Kasumi-1 (cell line): ENCODE measurements around the gene BCL2.
A peak's percentile ranks its signal among the peaks of the same experiment; 100 is the strongest.
"Not testable (repeated sequence)": the region's sequence is repeated elsewhere in the genome, so short reads cannot be mapped to it uniquely, and the experiment has no call there.

Source experiments
- DNase-seq, 2 experiments: peaks; one replicate each; lab custom pipeline; 2025; lab: John Stamatoyannopoulos, UW

BCL2 gene

DNA sequence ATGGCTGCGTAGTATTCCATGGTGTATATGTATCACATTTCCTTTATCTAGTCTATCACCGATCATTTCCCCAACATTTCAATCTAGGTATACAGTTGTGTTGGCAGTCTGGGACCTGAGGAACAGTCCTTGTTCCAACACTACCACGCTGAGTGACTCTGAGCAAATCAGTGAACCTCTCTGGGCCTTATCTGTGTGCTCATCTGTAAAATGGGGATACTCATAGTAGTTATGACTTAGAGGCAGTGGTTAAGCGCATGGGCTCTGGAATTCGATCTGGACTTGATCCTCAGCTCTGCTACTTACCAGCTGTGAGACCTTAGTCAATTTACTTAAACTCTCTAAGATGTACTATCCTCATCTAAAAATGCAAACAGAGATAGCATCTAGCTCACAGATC lies 85.1 kb downstream of the BCL2 start:
- no peak for DNase-seq

DNA sequence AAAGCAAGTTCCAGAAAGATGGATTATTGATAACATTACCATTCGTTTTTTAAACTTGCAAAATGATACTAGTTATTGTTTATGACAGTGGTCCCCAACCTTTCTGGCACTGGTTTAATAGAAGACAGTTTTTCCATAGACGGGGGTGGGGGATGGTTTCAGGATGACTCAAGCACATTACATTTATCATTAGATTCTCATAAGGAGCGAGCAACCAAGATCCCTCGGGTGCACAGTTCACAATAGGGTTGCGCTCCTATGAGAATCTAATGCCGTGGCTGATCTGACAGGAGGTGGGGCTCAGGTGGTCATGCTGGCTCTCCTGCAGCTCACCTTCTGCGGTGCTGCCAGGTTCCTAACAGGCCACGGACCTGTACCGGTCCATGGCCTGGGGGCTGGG lies 86.2 kb downstream of the BCL2 start:
- DNase-seq = no peak

DNA sequence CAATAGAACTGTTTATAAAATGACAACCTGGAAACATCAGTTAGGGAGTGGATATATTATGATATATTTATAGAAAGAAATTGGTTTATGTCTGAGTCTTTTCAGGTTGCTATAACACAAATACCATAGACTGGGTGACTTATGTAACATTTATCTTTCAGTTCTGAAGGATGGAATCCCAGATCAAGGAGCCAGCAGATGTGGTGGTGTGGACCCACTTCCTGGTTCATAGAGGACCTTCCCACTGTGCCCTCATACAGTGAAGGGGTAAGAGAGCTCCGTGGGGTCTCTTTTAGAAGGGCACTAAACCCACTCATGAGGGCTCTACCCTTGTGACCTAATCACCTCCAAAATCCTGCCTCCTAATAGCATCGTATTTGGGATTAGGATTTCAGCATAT lies 86.7 kb downstream of the BCL2 start:
- DNase-seq = no peak

DNA sequence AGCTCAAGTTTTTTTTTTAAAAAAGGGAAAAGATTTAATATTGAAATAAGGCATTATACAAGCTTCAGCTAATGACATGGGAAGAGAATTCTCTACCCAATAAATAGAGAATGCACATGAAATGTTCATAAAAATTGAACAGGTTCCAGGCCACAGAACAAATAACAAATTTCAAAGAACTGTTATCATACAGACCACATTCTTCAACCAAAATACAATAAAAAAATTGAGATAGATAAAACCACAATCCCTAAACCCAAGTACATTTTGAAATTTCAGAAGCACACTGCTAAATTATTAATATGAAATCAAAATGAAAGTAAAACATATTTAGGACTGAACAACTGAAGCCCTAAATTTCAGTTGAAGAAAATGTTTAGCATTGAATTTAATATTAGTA lies 89.6 kb downstream of the BCL2 start:
- DNase-seq = no peak

DNA sequence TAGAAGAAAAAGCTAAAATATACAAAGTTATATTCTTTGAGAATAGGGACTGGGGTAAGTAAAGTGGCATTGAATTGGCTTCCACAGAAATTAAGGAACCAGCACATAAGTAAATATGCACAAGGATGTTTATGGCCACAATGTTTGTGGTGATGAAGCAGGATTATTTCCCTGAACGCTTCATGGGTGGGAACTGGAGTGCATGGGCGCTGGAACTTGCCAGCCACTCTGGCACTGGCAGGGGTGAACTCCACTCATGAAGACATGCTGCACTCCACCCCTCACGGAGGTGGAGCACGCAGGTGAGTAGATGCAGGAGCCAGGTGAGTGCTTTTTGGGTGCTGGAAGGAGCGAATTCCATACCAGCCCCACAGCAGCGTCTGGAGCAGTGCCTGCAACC lies 94.1 kb downstream of the BCL2 start:
- DNase-seq = no peak

DNA sequence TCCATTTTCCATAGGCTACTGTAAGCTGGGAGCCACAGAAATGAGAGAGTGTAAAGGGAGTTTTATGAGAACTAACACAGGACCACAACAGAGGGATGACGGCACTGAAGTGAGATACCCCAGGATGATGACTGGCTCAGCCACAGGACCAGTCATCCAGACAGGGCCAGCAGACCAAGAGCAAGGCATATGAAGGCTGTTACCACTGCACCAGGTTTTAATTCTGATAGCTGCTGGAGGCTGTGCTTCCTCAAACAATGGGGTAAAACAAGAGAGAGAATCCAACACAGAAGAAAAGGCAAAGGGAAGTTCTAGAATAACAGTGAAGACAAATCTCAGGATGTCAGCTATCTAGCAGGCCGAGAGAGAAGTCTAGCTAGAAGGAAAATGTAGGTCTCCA lies 94.9 kb downstream of the BCL2 start:
- DNase-seq = no peak

DNA sequence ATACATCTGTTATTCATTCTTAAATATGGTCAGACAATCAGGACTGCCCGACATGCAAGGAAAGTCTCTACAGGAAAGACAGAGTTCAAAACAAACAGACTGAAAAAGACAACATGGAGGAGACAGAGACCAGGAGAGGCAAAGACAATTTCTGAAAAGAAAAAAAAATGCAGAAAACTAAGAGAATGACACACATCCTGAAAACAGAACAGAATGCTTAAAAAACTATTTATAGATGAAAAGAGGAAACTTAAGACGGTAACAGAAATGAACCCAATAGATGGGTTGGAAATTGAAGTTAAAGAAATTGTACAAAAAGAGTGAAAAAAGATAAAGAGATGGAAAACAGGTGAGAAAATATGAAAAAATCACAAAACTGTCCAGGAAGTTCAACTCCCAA lies 95.7 kb downstream of the BCL2 start:
- DNase-seq = no peak

DNA sequence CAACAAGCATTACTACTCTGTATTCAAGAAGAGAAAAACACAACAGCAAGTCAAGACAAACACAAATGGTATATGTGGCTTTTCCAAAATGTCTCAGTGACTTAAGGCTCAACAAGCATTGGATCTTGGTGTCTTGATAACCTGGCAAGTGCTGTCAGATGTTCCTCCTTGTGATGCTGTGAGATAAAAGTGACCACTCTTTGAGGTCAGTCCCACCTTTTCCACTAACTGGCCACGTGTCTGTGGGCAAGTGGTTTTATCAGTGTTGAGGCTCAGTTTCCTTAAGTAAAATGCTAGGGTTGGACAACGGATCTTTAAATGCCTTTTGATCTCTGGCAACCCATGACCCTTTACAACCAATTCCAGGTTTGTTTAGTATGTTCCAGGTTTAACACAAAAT lies 98.7 kb downstream of the BCL2 start:
- no peak for DNase-seq

DNA sequence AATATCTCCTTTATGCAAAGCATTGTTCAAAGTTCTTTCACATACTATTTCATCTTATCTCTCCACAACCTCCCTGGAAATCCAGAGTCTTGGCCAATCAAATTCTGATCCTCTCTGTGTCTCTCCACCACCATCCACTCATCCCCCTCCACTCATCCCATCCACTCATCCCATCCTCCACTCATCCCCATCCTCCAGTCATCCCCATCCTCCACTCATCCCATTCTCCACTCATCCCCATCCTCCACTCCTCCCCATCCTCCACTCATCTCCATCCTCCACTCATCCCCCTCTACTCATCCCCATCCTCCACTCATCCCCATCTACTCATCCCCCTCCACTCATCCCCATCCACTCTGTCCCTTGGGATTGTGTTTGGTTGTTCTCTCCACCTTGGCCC lies 101.1 kb downstream of the BCL2 start:
- no peak for DNase-seq

DNA sequence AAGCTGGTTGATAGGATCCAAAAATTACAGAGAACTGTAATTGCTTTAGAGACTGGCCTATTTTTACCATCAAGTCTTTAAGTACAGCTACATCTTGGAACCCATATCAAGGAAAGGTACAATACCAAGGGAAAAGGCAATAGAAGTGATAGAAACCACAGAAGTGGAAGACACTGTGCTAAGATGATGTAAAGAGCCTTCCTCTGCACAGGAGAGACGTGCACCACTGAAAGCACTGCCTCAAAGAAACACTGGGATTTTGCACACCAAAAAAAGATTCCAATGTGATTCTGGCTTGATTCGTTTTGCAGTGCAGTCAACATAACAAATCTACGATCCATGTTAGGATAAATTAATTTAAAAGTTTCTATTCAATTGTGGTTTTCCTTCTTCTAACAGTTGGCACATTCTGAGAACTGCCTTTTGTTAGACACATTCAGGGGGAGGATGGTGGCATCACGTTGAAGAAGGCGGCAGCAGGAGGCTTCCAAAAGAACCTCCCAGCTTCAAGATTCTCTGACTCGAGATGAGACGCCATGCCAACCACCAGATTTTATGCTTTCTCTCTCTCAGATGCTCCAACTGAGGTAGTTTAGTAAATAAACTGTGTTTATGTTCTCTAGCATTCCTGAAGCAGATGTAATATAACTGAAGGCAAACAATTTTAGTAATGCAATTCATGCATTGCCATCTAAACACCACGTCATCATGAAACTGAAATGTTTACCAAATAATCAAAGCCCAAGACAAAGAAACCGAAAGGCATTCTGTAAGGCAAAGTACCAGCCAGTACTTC lies 102.9 kb downstream of the BCL2 start:
- DNase-seq = no peak

DNA sequence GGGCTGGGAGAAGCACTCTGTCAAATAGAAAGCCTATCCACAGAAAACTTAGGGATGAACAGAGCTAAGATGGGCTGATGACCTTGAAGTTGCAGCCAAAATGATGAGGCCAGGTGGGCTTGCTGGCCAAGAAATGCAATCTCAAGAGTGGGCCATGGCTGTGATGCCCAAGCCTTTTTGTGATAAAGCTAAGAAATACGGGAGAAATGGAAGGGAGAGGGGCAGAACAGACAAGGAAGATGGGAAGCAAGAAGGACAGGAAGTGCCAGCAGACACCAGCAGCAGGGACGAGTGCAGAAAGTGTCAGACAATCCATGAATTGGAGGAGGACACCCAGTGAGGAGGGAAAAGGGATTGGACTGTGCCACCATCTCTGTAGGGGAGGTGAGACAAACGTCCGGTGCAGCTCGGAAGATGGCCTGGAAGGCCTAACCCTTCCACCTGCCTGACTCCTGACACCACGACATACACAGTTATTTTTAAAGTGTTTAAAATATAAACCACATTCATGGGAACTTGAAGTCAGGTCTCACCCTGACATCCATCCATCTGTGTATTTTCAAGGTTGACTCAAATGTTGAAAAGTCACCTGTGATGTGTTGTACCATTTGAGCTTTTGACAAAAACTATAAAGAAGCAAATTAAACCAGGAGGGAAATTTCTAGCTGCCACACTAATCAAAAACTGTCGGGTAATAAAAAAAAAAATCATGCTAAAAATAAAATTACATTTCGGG lies 105.5 kb downstream of the BCL2 start:
- no peak for DNase-seq

DNA sequence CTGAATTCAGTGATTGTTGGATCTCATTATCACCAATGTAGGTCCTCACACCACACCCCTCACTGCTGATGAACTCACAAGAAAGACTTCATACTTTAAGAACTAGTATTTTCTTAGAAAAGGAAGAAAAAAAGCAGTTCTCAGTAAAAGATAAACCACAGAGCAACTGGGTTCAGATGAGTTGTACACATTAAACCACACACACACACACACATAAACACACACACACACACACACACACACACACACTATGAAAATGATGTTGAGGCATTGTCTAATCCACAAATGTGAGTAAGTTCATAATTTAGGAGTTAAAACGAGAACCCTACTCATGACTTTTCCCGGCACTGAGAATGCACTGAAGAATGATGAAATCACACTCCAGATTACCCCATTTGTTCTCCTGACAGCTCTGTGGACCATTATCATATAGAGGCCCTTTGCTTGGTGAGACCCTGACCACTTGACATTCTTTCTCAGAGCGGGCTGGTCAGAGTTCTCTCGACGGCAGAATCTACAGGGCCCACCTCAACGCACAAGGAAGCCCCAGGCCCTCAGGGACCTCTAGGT lies 106.2 kb downstream of the BCL2 start:
- DNase-seq = no peak

DNA sequence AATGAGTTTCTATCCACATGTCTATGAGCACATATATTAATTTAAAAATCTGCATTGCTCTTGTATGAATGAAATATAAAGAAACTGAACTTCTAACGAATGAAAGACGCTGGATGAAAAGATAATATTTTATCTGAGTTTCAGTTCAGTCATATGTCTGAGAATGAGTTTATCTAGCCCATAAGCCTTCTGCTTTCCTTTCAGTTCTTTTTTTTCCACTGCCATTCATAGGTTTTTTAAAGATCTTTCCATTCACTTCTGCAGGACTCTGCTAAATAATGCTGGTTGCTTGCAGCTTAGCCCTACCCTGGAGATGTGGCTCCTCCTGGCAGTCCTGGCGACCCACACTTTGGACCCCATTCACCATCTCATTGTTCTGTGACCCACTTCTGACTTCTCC lies 109.0 kb downstream of the BCL2 start:
- DNase-seq = no peak

DNA sequence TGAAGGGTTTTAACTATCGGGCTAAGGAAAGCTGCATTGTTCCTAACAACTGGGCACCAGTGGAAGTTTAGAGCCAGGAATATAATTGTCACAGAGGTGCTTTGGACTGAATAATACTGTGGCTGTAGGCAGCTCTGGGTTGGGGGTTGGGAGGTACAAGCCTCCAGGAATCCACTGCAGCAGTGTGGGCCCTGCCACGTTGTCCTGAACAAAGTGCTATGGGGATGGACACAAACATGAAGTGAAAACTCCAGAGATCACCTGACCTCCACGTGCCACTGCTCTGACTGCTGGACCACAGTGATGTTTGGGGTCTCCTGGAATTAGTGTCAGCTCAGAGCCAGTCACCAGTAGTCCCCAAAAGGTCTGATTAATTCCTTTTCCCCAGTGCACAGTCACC lies 110.9 kb downstream of the BCL2 start:
- DNase-seq = no peak

DNA sequence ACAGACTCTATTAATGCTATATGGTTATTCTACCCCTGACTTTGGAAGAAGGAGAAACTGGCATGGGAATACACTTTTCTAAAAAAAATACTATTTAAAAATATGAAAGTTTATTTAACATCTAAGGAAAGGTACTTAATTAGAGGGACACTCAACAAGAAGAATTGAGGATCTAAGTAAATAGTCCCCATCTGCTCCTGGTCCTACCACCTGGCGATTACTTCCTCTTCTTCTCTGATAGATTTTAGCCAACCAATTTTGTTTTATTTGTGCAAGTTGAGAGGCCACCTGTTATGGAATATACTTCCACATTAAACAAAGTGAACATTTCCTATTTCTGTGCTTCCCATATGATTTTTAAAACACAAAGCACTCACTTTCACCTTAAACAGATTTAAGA lies 111.7 kb downstream of the BCL2 start:
- no peak for DNase-seq

DNA sequence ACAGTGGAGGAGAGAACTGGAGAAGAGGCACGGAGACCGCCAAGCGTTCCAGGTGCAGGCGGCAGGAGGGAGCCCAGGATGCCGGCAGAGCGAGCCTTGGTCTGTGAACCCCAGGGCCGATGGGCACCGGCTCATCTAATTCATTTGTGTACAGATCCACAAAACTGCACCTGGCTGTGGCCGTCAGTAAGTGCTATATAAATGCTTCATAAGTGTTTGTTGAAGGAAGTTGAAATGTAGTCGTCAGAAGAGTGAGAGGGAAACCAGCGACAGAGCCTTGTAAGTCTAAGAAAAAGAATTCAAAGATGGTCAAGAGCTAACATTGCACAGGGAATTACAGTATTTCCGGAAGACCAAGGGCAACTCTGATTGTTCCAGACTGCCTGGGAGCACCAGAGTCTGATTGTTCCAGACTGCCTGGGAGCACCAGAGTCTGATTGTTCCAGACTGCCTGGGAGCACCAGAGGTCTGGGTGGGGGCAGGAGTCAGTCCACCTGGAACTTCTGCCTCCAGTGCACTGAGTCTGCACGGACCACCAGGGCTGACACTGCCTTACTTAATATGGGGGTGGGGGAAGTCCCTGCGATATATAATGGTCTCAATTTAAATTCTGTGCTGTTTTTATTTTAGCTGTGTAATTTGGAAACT lies 112.3 kb downstream of the BCL2 start:
- DNase-seq = no peak

DNA sequence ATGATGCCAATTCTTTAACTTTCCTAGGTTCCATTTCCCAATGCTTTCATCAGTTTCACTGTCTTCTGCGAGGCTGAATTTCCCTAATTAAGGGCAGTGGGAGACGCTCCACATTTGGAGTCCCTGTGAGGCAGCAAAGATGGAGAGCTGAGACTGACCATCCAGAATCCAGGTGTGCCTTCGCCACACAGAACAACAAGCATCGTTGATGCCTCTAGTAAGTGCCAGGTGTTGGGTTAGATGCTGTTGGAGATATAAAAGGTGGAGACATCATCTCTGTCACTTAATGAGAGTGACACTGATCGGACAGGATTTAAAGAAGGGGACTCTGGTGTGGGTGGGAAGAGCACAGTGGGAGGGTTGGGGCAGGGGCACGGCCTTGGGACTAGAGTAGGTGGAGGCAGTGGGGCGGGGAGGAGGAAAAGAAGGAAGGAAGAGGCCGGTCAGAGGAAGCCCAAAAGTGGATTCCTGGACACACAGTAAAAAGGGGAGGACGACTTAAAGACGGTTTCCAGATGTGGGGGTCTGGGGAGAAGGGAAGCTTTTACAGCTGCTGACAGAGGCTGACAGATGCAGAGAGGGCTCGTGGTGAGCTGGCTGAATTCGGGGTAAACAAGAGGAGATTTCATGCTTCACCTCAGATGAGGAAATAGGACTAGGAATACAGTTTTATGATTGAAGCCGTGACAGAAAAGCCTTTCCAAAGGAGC lies 113.0 kb downstream of the BCL2 start:
- no peak for DNase-seq

DNA sequence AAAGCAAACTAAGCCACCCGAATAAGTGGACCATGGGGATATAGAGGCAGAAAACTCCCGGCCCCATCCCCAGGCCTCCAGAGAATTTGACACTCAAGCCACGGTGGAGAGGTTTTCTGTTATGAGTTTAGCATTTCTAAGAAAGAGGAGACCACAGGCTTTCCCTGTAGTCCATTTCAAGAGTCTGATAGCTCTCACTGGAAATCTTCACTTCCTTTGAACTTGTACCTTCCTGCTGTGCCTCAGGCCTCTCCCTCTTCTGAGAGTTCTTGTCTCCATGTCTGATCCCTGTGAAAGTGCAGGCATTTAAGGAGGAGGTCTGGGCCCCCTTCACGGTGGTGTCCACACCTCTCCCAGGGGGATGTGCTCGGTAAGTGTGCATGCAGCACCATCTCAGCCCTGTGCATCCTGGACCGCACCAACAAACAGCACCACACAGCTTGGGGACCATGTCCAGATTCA lies 113.7 kb downstream of the BCL2 start:
- DNase-seq = no peak

DNA sequence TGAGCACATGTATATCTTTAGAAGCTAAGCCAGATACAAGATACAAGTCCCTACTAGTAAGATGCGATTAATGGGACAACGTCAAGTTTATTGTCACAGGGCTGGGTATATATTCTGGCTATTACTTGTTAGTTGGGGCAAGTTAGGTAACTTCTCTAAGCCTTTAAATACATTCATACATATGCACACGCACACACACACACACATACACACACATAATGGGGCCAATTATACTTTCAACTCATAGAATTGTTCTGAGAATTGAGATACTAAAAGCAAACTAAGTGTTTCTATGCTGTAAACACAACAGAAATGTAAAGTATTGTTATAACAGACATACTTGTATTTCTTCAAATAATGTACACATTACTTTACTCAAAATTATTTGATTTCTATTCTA lies 116.1 kb downstream of the BCL2 start:
- no peak for DNase-seq

DNA sequence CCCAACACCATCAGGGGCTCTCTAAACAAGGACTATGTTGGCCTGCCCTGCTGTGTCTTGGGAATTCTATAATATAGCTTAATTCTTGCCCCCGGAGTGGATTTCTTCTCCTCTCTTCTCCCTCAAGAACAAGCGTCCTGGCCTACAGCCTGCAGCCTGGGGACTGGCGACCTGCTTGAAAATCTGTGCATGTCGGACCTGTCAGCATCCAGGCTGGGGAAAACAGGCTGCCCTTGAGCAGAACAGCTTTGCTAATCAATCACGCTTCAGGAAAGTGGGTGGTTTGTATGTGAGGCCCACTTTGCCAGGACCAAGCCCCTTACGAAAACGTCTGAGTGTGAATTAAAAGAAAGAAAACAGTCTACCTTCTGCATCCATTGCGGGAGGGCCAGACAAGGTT lies 116.7 kb downstream of the BCL2 start:
- no peak for DNase-seq

DNA sequence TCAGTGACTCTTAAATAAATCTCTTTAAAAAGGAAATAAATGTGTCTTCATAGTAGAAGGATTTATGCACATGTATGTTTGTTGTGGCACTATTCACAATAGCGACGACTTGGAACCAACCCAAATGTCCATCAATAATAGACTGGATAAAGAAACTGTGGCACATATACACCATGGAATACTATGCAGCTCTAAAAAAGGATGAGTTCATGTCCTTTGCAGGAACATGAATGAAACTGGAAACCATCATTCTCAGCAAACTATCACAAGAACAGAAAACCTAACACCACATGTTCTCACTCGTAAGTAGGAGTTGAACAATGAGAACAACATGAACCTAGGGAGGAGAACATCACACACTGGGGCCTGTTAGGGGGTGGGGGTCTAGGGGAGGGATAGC lies 118.1 kb downstream of the BCL2 start:
- not testable (repeated sequence) for DNase-seq

DNA sequence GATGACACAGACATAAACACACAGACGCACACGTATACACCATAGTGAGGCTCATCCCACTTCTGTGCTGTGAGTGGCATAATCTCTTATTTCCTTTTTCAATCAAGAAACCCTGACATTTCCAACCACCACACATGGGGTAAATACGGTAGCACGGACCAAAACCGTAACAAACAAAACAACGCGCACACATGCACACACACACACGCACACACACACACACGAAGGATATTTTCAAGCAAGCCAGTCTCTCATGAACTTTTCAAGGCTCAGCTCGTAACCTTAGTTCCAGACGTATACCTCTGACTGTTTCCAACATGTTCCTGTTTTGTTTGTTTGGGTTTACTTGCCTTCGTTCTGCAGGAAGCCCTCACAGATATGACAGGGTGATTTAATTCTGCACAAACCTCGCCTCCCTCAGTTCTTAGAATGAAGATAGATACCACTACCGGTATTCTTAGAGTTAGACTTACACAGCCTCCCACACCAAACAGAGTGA lies 119.8 kb downstream of the BCL2 start:
- peak in 1 of 2 experiments; percentile 20 for DNase-seq
